GM19452 (cell line): ENCODE measurements around the gene FZD4.

ENCODE experiments used
- ATAC-seq: cut with Tn5 transposase; IDR thresholded peaks from one replicate; pipeline ENCODE4 v1.9.1; 2021; ENCODE audit not compliant: unreplicated experiment

FZD4 gene

GRCh38 chr11:86914865-86915519, 40.2 kb downstream of the FZD4 start:
- no peak for ATAC-seq

- no peak for ATAC-seq
Measured at GRCh38 chr11:86912238-86912637, 43.0 kb downstream of the FZD4 start.

- ATAC-seq, result no peak
Measured at GRCh38 chr11:86910592-86910991, 44.6 kb downstream of the FZD4 start.

- no peak for ATAC-seq
Measured at GRCh38 chr11:86906198-86906597, 49.0 kb downstream of the FZD4 start.

GRCh38 chr11:86905252-86905651, 49.9 kb downstream of the FZD4 start:
- no peak for ATAC-seq

- no peak for ATAC-seq
Measured at GRCh38 chr11:86904001-86904400, 51.2 kb downstream of the FZD4 start.

- ATAC-seq, result no peak
Measured at GRCh38 chr11:86902345-86902744, 52.9 kb downstream of the FZD4 start.

- ATAC-seq, result no peak
Measured at GRCh38 chr11:86901599-86901998, 53.6 kb downstream of the FZD4 start.

GRCh38 chr11:86900162-86900561, 55.0 kb downstream of the FZD4 start:
- ATAC-seq, result no peak

GRCh38 chr11:86898689-86899088, 56.5 kb downstream of the FZD4 start:
- ATAC-seq, result no peak

GRCh38 chr11:86896441-86896841, 58.8 kb downstream of the FZD4 start:
- no peak for ATAC-seq
